CD4-positive, alpha-beta T cell treated with Interleukin-2 at 100 ng/mL for 4 hours (primary cell): ENCODE results near the gene ERC2.

Experiments used
- DNase-seq: peaks from one replicate; pipeline ENCODE4 v3.0.0-alpha.2; 2020; ENCODE audit warnings: low spot score

Gene ERC2

DNA sequence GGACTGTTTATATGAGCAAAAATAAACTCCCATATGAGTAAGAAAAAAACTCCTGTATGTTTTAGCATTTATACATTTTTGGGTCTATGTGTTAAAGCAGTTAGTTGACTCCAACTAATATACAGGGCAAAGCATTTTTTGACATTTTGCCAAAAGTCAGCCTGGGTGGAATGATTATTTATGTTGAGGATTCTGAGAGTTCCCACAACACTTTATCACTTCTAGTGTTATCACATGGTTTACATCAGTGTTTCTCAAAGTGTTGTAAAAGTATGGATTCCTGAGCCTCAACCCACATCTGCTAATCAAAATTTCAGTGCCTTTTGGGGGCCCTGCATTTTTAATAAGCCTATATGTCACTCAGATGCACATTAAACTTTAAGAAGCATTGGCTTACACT, 643.9 kb downstream of the ERC2 start:
- DNase-seq, result no peak

DNA sequence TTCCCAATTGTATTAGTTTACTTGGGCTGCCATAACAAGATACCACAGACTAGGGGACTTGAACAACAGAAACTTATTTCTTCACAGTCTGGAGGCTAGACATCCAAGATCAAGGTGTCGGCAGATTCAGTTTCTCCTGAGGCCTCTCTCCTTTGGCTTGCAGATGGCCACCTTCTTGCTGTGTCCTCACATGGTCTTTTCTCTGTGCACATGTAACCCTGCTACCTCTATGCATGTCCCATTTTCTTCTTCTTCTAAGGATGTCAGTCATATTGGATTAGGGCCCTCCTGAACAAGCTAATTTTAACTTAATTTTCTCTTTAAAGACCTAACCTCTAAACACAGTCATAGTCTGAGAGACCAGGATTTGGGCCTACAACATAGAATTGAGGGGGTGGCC, 644.4 kb downstream of the ERC2 start:
- DNase-seq, result no peak

DNA sequence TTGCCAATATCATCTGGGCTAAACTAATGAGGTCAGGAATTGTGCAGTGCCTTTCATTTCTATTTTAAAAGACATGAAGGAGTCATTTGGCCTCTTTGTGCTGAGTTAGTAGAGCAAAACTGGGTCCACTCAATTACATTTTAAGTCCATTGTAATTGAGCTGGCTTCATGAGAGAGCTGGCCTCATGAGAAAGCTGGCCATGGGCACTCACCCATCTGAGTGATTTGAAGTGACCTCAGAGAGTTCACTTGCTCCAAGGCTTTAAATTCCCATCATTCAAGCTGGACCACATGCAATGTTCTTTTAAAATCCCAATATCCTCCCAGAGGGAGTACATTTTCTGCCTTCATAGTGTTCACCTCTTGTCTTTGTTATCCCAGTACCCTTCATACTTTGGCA, 645.3 kb downstream of the ERC2 start:
- DNase-seq, result no peak

DNA sequence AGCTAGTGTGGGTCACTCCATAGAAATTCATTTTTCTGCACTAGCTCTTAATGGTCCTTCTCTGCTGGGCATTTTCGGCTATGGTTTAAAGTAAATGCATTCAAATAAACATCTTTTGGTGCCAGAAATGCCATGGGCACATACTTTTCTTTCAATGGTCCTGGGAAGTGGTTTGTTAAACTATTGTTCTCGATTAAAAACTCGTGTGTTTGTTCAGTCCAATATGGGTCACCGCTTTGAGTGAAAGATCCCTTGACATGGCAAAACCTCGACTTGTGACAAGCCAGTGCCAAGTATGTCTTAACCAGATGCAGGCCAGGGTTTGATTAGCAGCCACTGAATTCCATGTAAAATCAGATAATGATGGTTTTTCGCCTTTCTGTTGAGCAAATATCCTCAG, 649.3 kb downstream of the ERC2 start:
- no peak for DNase-seq

DNA sequence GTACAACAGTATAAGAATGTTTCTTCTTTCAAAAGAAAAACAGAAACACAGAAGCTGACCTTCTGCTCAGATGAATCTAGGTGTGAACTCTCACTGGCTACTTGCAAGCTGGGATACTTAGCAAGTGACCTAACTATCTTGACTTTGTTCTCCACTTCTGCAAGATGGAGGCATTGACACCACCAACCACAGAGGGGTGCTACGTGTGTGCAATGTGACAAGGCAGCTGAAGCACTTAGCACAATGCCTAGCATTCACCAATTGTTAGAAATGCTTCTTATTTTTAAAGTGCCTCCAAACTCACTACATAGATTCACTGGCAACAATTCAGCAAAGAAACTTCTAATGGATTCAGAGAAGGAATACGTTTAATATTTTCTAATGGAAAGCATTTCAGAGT, 649.8 kb downstream of the ERC2 start:
- no peak for DNase-seq

DNA sequence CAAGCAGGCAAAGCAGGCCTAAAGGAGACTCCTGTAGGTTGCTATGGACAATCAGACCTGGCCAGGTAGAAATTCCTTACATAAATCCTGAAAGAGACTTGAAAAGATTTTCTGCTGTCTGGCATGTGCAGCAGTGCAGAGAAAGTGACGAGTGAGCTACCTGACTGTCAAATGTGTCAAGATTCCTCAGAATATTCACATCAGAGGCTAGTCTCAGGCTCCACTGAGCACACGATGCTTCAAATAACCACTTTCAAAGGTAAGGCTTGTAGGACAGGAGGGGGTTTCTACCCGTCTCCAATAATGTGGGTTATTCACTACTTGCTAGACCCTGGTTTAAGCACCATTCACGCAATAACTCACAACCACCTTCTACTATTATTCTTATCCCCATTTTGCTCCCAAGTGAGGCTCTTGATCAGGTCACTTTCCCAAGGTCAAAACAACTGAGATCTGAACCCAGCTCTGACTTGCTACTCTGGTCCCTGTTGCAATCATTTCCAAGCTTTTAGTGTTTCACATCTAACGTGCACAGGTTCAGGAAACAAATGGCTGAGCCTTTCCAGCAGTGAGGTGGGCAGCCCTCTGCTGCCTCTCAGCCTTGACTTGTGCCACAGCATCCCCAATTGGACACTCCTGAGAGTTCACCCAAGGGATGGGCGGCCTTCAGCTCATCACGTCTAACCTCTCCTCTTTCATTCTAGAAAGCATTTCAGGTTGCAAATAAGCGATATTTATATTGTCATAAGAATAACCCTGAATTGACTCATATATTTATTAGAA, 651.3 kb downstream of the ERC2 start:
- DNase-seq, result no peak

DNA sequence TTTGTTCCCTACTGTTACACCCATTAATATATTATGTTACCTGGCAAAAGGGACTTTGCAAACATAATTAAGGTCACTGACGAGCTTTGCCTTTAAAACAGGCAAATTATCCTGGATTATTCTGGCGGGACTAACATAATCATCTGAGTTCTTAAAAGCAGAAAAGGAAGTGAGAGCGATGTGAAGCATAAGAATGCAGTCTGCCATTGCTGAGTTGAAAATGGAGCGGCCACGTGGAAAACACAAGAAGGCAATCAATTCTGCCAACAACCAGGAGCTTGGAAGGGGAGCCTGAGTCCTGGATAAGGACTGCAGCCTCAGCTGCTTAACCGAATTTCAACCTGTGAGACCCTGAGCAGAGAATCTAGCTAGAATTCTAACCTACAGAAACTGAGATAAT, 653.0 kb downstream of the ERC2 start:
- DNase-seq, result no peak

DNA sequence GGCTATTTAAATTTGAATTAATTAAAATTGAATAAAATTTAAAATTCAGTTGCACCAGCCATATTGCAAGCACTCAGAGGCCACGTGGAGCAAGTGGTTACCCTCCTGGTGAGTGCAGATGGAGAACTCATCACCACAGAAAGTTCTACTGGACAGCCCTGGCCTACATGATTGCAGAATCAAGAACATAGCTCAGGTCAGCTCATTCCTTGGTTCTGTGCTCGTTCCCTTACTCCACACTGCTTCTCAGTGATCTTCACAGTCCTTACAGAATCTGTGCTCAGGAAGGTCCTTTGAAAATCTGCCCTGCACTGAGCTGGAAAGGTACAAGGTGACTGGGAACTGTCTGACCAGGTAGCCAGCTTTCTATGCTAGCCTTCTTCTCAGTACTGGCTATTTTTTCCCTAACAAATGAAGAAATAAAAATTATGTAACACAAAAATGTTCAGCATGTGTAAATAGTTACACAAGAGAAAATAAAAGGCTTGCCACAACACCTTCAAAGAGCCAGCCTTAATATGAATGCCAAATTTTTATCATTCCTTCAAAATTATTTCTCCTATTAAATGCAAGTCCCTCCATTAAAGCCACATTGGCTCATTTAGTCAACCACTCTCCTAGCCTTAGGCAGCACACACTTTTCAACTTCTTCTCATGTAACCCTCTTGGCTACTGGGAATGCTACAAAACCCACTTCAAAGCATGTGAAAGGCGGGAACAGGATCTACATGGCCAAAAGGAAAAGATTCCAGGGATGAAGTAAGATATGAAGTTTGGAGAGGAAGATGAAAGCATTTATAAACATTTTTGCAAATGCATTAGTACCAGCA, 654.8 kb downstream of the ERC2 start:
- DNase-seq, result no peak

DNA sequence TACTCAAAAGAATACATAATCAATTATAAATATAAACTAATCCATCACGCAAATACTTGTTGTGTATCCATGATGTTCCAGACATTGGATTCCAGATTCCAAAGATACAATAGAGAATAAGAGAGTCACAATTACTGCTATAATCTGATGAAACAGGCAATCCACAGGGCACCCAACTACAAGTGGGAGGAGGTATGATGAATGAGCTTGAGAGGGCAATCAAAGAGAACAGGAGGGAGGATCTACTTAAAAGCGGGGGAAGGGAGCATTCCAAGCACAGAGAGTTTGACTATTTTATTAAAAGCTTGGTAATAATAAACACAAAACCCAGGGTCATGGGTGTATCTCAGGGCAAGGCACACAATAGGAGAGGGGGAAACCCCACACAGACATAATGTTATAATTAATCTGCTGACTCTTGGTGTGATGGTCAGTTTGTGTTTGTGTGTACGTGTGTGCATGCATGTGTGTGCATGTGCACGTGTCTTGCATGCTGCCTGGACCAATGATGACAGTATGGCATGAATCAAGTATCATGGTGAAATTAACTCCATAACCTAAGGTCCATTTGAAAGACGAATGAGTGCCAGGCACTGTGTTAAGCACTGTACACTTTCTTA, 655.8 kb downstream of the ERC2 start:
- DNase-seq, result no peak

DNA sequence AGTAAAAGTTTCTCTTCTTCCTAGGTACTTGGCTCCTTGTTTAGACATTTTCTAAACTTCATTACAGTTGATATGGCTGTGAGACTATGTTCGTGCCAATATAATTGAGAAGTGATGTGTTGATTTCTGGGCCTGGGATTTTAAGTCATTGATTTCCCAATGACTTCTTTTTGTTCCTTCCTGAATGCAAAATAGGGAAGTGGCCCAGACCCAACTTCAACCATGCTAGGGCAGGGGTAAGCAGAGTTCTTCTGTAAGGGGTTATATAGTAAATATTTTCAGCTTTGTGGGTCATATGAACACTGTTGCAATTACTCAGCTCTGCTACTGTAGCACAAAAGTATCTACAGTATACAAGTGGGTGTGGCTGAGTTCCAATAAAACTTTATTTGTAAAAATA, 661.1 kb downstream of the ERC2 start:
- no peak for DNase-seq

DNA sequence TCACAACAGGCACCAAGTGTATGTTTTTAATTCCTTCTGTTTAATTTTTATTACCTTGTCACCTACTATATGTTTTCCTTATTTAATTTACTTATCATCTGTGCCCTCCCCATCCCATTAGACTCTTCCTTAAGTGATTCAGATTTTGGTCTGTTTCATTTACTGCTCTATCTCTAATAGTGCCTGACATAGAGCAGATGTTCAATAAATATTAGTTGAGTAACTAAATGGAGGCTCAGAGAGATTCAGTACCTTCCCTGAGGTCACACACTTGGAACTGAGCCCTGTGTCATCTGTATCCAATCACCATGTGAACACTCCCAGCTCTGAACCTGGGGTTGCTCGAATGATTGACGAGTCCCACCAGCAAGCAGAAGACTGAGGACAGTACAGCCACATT, 663.1 kb downstream of the ERC2 start:
- DNase-seq, result no peak

DNA sequence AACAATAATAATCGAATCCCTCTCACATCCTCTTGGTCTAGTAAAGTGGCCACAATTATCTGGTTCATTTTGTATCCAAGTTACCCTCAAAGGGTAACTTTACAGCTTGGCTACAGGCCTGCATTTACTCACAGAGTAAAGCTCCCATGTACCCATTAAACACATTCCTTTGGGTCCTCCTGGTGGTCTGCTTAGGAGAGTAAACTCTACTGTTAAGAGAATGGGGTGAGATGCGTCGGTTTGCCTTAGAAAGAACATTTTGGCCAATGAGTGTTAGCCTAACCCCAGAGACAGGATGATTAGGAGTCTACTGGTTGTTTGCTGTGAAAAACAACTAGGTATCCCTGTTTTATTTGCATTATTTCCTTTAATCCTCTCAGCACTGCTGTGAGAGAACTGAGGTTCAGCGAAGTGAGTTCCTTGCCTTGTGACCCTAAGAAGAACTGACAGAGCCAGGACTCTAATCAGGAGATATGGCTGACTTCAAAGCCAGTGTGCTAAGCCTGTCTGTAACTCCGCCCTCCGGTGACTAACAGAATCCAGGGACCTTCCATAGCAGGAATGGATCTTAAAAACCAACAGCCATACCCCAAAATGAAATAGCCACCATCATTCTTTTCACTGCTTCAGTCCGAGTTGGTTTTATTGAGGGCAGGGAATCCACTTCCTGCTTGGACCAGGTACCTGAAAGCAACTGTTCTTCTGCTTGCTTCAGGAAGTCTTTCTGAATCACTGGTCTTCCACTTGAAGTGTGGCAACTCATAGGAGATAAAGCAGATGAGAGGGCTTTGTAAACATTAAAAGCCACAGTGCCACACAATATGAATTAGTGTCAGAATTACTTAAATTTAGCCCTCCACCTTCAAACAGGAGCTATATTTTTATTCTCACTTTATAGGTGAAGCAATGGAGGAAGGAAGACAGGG, 663.8 kb downstream of the ERC2 start:
- no peak for DNase-seq

DNA sequence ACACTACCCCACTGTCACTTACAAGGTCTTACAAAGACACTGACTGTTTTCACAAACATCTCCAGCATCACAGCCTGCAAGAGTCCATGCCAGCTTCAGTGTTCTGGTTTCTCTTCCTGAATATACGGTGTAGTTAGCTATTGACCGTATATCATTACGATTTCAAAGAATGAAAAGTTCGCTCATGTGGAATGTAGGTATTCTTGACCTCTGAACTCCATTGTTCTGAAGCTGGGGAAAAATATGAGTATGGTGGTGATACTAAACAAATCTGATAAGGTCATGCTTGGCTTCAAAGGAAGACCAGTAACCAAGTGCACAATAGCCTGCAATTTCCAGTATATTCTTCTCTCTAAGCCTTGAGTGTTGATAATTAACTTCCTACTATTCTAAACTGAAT, 665.5 kb downstream of the ERC2 start:
- DNase-seq, result no peak

DNA sequence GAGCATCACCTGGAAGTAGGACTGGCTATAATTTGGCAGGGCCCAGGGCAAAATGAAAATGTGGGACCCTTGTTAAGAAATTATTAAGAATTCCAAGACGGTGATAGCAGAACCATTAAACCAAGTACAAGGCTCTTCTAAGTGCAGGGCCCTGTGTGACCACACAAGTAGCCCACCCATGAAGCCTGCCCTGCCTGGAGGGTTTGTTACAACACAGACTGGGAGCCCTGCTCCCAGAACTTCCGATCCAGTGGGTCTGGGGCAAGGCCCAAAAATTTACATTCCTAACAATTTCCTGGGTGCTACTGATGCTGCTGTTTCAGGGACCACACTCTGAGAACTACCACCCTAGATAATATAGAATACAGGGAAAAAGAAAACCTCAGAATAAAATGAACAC, 666.6 kb downstream of the ERC2 start:
- DNase-seq, result no peak

DNA sequence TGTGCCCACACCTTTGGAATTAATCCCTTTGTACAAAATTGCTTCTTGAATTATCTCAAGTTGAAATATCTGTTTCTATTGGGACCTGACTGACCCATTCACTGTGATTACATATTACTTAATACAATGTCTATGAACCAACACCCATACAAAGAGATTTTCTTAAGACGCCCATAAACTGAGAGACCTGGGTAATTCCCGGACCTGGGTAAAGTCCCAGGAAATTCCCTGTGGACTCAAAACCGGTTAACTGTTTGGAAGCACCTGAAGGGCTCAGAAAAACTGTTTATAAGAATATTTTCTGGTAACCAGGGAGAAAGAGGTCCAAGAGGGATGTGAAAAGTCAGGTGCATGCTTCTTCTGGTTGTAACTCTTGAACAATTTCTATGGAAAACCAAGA, 667.2 kb downstream of the ERC2 start:
- no peak for DNase-seq

DNA sequence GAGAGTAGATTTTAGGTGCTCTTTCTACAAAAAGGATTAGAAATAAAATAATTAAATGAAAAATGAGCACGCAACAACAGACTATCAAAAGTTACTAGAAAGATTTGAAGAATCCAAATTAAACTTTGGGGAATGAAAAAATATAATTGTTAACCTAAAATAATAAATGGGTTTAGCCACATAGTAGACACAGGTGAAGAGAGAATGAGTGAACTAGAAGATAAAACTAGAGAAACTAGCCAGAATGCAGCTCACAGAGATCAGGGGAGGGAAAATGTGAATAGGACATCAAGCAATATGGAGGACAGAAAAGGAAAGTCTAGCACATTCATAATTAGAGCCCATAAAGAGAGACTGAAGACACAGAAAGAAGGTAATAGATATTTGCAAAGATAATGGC, 670.5 kb downstream of the ERC2 start:
- DNase-seq, result no peak

DNA sequence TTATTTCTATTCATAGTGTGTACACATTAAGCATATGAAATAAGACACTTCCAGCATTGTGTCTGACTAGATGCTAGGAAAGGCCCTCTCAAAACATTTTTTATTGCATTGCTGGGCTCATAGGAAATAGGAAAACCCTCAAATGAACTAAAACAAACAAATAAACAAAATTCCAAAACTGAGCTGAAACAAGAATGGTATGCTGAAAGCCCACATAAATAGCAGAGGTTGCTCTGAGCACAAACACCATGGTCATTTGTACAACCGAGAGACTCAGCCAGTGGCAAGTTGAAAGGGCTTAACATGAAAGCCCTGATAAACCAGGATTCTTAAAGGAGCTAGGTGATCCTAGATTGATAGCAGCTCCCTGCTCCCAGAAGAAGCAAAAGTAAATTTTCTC, 671.2 kb downstream of the ERC2 start:
- DNase-seq, result no peak

DNA sequence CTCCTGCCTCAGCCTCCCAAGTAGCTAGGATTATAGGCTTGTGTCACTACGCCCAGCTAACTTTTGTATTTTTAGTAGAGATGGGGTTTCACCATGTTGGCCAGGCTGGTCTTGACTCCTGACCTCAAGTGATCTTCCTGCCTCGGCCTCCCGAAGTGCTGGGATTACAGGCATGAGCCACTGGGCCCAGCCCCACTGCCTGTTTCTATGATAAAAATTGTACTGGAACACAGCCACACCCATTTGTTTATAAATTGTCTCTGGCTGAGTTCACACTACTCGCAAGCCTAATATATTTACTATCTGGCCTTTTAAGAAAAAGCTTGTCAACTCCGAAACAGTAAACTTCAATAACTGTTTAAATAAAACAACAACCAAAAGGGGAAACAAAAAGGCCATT, 671.7 kb downstream of the ERC2 start:
- DNase-seq, result no peak

DNA sequence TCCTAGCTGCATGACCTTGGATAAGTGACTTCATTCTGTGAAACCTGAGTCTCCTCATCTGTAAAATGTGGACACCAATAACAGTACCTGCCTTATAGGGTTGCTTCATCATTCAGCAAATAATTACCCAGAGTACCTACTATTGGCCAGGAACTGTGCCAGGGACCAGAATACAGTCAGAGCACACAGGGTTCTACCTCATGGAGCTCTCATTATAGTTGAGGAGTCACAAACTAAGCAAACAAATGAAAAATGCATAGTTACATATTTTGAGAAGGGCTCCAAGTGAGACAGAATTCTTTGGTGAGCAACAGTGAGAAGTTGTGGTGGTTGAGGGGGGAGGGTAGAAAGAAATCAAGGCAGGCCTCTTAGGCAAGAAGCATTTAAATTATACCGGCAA, 672.5 kb downstream of the ERC2 start:
- DNase-seq, result no peak

DNA sequence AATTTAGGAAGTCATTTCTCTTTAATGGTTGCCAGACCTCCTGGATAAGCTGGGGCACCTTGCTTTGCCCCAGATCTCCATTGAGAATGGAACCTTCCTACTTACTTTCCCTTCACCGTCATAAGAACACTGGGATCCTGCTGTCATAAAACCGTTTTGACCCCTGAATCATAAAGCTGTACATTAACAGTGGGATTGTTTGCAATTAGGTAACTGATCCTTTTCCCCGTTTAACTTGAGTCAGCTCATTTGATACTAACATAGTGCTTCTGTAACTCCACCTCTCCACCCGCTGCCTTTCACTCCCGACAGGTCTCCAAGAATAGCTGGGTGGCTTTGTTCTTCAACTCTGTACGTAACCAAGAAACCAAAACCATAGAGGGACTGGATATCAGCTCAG, 673.0 kb downstream of the ERC2 start:
- DNase-seq, result no peak

DNA sequence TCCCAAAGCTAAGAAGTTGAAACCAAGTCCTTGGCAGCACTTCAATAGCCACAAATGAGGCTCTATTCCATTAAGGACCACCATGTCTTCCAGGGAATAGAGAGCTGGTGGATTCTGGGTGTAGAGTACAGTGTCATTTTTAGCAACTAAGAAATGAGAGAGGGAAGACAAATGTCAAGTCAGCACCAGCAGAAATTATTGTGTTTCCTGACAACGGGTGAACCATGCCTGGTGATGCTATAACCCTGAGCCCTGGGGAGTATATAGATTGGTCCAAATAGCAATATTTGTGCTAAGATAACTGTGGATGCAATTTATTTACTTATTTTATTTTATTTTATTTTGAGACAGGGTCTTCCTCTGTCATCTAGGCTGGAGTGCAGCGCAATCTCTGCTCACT, 675.5 kb downstream of the ERC2 start:
- no peak for DNase-seq

DNA sequence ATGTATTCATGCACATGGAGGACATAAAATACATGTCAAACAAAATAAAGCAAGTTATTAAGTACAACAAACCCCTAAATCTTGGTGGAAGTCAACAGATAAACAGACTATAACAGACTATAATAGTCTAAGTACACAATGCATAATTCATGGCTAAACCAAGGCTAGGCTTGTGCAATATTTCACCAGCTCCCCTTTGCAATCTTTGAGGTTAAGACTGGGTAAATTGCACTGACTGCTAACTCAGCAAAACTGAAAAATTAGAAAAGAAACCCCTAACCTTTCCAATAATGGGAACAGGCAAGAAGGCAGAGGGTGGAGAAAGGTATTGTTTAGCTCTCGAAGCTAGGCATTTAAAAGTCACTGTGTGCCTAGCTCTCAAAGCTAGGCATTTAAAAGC, 676.3 kb downstream of the ERC2 start:
- no peak for DNase-seq
